GM21717 (cell line): ENCODE results near the gene RAB4A.
A peak's percentile ranks its signal among the peaks of the same experiment; 100 is the strongest.

Source experiments
- ATAC-seq: cut with Tn5 transposase; IDR thresholded peaks from one replicate; pipeline ENCODE4 v1.9.1; 2021; ENCODE audit warnings: mild to moderate bottlenecking, moderate library complexity; ENCODE audit not compliant: unreplicated experiment

Gene RAB4A

DNA sequence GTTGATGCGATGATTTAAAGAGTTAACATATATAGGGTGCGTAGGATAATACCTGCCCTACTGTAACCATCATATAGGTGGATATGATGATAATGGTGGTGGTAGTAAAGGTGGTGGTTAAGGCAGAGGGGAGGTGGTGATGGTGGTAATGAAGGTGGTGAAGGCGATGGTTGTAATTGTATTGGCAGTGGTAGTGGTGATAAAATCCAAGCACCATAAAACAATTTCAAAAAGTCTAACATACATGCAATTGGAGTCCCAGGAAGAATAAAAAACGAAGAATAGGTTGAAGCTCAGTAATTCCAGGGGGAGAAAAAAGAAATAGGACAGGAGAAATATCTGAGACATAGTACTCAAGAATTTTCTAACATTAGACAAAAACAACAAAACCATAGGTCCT, 27.3 kb upstream of the RAB4A start:
- ATAC-seq, result no peak

- no peak for ATAC-seq
Observed at GRCh38 chr1:229244091-229244490, 26.8 kb upstream of the RAB4A start.

DNA sequence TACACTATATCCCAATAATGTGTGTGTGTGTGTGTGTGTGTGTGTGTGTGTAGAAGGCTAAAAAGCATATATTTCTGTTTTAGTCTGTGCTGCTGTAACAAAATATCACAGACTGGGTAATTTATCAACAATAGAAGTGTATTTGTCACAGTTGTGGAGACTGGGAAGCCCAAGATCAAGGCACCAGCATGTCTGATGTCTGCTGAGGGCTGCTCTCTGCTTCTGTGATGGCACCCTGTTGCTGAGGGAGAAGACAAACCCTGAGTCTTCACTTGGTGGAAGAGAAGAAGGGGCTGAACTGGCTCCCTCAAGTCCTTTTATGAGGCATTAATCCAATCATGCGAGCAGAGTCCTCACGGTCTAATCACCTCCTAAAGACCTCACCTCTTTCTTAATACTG, 23.0 kb upstream of the RAB4A start:
- no peak for ATAC-seq

- no peak for ATAC-seq
Observed at GRCh38 chr1:229248821-229249817, 21.8 kb upstream of the RAB4A start.

DNA sequence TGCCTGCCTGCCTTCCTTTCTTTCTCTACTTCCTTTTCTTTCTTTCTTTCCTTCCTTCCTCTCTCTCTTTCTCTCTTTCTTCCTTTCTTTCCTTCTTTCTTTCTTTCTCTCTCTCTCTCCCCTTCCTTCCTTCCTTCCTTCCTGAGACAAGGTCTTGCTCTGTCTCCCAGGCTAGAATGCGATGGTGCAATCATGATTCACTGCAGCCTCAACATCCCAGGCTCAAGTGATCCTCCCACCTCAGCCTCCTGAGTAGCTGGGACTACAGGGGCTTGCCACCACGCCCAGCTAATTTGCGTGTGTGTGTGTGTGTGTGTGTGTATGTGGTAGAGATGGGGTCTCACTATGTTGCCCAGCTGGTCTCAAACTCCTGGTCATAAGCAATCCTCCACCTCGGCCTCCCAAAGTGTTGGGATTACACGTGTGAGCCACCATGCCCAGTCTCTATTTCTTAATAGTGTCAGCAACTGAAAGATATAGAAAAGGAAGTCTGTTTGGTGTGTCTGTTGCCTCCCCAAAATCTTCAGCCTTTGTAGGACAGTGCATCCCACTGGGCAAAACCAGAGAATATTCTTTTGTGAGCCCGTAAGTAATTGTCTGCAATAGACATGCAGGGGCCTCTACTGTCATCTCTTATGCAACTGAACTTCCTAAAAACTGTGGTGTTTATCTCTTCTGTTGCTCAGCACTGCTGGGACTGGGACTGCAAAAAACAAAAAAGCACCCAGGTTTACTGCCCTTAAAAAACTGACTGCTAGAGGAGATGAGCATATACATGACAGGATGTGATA, 20.9 kb upstream of the RAB4A start:
- no peak for ATAC-seq

DNA sequence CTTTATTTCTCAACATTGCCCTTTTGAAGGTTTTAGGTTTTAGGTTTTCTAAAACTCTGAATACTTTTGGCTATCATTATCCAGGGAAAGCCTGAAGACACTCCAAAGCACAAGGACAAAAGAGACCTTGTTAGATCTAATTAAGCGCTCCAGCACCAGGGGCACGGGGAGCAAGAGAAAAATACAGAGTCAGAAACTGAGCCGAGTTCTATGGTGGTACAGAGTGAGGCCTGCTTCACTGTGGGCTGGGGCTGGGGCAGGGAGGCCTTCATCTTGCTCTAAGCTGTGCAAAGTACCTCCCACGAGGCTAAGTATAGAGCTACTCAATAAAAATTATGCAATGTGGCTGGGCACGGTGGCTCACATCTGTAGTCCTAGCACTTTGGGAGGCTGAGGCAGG, 19.7 kb upstream of the RAB4A start:
- ATAC-seq, result no peak

DNA sequence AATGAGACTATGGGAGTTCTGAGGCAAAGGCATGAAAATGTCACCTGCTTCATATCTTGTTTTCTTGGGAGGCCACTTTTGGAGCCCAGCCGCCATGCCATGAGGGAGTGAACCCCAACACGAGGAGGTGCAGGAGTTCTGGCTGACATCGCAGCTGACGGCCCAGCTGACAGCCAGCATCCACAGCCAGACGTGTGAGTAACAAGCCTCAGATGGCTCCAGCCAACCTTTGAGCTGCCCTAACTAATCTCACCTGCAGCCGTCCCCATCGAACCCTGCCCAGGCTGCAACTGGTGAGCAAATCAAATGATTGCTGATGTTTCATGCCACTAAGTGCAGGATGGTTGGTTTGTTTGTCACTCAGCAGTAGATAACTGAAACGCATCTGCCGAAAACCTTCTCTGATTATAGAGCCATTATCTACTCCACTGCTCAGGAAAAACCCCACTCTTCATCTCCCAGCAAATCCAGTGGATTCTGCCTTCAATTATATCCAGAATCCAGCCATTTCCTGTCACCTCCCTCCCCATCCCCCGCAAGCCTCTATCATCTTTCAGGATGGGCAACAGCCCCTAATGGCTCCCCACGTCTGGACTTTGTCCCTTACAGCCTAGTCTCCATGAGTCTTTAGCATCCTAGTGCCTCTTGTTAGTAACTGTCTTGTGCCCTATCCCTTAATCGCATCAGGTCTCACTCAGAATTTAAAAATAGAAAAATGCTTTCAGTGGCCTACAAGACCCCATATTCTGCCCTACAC, 18.5 kb upstream of the RAB4A start:
- ATAC-seq, result no peak

GRCh38 chr1:229253151-229253974, 17.5 kb upstream of the RAB4A start:
- peak; percentile 47 for ATAC-seq

DNA sequence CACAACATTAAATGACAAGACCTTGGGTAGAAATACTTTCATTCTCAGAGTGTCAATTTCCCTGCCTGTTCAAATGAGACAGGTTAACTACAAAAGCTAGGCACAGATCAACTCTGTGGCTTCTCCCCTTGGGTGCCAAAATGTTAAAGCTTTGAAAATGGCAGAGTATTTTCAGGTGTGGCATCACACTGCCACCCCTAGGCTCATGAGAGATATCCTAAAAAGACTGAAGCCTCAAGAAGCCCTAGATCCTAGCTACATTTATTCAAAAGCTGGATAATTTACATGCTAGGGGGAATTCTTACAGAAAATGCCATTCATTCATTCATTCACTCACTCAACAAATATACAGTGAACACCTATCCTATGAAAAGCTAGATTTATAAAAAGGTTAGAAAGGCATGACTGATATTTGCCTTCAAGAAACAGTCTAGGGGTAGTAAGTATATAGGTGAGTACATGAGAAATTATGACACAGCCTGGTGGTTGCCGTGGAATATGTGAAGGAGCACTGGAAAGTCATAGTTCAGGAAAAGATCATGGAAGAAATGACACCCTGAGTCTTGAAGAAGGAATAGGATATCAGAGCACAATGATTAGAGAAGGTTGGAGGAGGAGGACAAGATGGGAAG, 15.9 kb upstream of the RAB4A start:
- no peak for ATAC-seq

DNA sequence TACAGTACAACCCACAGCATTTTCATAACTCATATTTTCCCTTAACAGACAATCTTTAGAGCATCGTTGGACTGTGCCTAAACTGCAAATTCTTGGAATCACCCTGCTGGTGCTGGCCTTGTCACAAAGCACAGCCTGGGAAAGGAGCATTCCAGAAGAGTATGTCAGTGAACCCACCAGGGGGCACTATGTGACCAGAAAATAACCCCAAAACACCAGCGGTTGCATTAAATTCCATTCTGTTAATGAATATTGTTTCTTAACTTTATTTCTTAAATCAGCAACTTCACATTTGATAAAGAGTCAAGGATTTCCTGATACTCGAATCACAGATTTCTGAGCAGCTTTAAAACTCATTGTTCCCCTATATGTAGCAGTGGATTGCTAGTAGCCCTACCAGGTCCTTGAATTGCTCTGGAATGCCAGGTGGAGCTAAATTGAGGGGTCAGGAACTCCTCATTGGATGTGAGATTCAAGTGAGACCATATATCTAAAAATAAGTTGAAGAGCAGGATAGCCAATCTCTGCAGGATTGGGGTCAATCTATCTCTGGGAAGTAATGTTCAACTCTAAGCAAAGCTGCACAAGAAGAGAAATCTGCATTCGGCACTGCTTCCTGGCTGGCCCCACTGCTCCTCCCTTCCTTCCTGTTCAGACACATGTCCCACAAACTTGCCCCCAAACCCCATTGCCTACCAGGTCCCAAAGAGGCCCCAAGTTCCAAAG, 12.7 kb upstream of the RAB4A start:
- ATAC-seq, result no peak

GRCh38 chr1:229258757-229259060, 12.2 kb upstream of the RAB4A start:
- no peak for ATAC-seq

- ATAC-seq, result no peak
Observed at GRCh38 chr1:229260297-229260696, 10.6 kb upstream of the RAB4A start.

- ATAC-seq, result no peak
Observed at GRCh38 chr1:229262239-229262638, 8.7 kb upstream of the RAB4A start.

- ATAC-seq, result no peak
Observed at GRCh38 chr1:229263254-229263653, 7.7 kb upstream of the RAB4A start.

- no peak for ATAC-seq
Observed at GRCh38 chr1:229264068-229264467, 6.8 kb upstream of the RAB4A start.

DNA sequence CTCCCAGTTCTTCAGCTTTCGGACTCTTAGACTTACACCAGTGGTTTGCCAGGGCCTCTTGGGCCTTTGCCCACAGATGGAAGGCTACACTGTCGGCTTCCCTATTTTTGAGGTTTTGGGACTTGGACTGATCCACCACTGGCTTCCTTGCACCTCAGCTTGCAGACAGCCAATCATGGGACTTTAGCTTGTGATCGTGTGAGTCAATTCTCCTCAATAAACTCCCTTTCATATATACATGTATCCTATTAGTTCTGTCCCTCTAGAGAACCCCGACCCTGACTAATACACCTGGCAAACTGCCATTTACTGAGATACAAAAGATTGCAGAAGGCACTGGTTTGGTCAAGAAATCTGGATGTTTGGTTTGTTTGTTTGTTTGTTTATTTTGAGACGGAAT, 6.4 kb upstream of the RAB4A start:
- no peak for ATAC-seq

GRCh38 chr1:229266274-229266673, 4.6 kb upstream of the RAB4A start:
- ATAC-seq, result no peak

DNA sequence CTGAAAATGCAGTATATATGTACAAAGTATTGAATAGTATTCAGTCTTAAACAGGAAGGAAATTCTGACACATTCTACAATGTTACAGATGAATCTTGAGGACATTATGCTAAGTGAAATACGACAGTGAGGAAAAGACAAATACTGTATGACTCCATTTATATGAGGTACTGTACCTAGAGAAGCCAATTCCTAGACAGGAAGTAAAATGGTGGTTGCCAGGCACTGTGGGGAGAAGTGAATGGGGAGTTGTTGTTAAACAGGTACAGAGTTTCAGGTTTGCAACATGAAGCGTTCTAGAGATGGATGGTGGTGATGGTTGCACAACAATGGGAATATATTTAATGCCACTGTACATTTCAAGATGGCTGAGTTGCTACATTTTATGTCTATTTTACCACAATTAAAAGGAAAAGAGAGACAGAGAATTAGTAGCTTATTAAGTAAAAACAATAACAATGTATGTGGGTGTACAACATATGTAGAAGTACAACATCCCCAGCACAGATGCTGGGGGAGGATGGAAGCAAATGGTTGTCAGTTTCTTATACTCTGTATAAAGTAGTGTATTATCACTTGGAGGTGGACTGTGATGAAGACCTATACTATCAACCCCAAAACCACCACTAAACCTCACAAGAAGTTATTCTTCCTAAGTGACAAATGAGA, 3.9 kb upstream of the RAB4A start:
- no peak for ATAC-seq

DNA sequence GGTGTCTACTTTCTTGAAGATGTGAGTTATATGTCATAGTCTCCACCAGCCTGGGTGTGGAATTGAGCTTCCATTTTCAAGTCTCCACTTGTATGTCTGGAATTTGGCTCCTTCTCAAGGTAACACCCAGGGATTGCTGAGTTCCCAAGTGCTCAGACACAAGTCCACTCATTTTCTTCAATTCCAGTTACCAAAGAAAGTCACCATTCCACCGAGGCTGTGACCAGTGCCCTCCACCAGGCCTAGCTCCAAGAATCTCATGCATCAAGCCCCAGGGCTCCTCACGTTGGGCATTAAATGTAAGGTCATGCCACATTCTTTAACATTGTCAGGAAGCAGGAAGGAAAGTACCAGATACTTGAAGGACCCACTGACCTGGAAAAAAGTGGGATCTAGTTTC, 2.4 kb upstream of the RAB4A start:
- ATAC-seq, result no peak
